Memory B cell (primary cell): ENCODE measurements around the gene IFT43.
A peak's percentile ranks its signal among the peaks of the same experiment; 100 is the strongest.

ENCODE experiments used
- ATAC-seq: fragments of 150-1000 bp; cut with Tn5 transposase; 2 replicates; pipeline ENCODE4 v1.10.0; 2021; ENCODE audit warnings: low read depth, mild to moderate bottlenecking, moderate library complexity
- DNase-seq, 2 donors: peaks; one replicate each; pipeline ENCODE4 v3.0.0; 2022; ENCODE audit warnings: low spot score in 2 of 2
- H3K27ac Mint-ChIP-seq: one replicate; pipeline ENCODE4 v1.8.0; 2022; ENCODE audit warnings: mild to moderate bottlenecking, moderate library complexity, mixed read lengths
- H3K27me3 Mint-ChIP-seq: one replicate; pipeline ENCODE4 v1.8.0; 2022; ENCODE audit warnings: mixed read lengths
- H3K36me3 Mint-ChIP-seq: one replicate; pipeline ENCODE4 v1.8.0; 2022; ENCODE audit warnings: mild to moderate bottlenecking, mixed read lengths
- H3K4me1 Mint-ChIP-seq: one replicate; pipeline ENCODE4 v1.8.0; 2022; ENCODE audit warnings: mixed read lengths
- H3K4me3 Mint-ChIP-seq: one replicate; pipeline ENCODE4 v1.8.0; 2022; ENCODE audit warnings: mild to moderate bottlenecking, moderate library complexity, mixed read lengths
- H3K9me3 Mint-ChIP-seq: one replicate; pipeline ENCODE4 v1.8.0; 2022; ENCODE audit warnings: mixed read lengths

The IFT43 gene

DNA sequence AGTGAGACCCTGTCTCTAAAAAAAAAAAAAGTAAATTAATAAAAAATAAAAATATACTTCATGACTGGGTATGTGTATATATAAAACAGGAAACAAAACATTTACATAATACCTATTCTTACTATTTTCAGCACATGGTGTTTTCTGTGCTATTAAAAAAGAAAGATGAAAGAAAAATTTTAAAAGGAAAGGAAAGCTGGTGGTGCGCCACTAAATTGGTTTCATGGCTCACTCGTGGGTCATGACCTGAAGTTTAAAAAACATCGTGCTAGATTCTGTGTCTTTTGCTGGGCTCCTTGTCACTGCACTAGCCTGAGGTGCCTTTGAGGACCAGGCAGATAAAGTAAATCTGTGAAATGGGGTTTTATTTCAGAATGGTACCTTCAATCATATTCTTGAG lies 69.8 kb downstream of the IFT43 start:
- no peak for ATAC-seq
- H3K9me3 Mint-ChIP-seq, result no peaks in the 10 kb centered on the region
- no peaks in the 10 kb centered on the region for H3K4me1 Mint-ChIP-seq
- no peaks in the 10 kb centered on the region for H3K27me3 Mint-ChIP-seq
- peaks cover 9% of the 10 kb centered on the region for H3K36me3 Mint-ChIP-seq
- no peak for DNase-seq
- H3K27ac Mint-ChIP-seq, result no peak overlapping the region
- no peak overlapping the region for H3K4me3 Mint-ChIP-seq

DNA sequence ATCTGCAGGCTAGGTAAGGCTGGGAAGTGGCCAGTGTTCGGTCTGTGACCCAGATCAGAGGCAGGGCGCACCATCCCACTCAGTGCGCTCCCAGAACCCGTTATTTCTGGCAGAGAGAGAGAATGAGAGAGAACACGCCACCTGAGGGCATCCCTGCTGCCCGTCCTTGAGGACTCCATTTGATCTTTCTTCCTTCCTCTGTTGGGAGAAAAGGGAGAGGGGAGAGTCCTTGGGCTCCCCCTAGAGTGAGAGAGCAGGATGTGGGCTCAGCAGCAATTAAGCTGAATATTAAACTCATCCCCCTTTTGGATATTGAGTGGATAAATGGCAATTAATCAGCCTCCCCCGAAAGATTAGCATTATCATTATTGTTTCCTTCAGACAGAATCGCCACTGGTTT lies 70.6 kb downstream of the IFT43 start:
- Mint-ChIP-seq H3K27me3 (no peaks in the 10 kb centered on the region), H3K4me1 (no peaks in the 10 kb centered on the region), H3K27ac (no peak overlapping the region), H3K36me3 (peaks cover 14% of the 10 kb centered on the region), H3K9me3 (peaks cover under 1% of the 10 kb centered on the region), H3K4me3 (no peak overlapping the region)
- DNase-seq (no peak), ATAC-seq (no peak)

DNA sequence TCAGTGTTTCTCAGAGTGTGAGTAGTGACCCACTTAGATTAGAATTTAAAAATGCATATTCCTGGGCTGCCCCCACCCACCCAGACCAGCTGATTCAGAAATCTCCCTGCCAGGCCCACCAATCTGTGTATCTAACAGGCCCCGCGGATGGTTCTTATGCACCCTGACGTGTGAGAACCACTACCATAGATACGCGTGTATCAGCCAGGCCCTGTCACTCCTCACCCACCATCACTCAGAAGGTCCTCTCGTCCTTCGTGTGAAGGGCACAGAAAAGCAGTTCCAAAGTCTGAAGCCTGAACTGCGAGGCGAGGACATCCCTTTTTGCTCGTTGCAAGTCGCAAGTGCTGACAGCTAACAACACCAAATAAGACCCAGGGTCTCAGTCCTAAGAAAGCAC lies 72.4 kb downstream of the IFT43 start:
- no peaks in the 10 kb centered on the region for H3K4me1 Mint-ChIP-seq
- no peak overlapping the region for H3K4me3 Mint-ChIP-seq
- peaks cover 1% of the 10 kb centered on the region for H3K9me3 Mint-ChIP-seq
- H3K36me3 Mint-ChIP-seq, result peaks cover 23% of the 10 kb centered on the region
- no peaks in the 10 kb centered on the region for H3K27me3 Mint-ChIP-seq
- no peak for DNase-seq
- ATAC-seq, result no peak
- H3K27ac Mint-ChIP-seq, result no peak overlapping the region

DNA sequence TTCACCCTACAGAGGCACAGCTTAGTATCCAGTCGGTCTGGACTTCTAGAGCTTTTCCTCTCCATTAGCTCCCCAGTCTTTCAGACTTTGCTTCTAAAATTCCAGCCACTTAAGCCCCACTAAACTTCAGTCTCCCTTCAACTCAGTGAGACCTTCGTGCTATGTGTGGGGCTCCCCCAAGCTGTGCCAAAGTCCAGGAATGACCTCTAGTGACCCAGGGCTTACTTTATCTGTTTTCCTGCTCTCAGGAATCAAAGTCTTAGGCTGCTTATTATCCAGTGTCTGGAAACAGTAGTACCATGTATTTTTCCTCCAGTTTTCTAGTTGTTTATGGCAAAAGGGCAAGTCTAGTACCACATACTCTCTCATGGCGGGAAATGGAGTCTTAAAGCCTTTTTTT lies 77.8 kb downstream of the IFT43 start:
- no peaks in the 10 kb centered on the region for H3K27me3 Mint-ChIP-seq
- no peaks in the 10 kb centered on the region for H3K4me1 Mint-ChIP-seq
- no peak overlapping the region for H3K4me3 Mint-ChIP-seq
- no peak for DNase-seq
- H3K27ac Mint-ChIP-seq, result no peak overlapping the region
- H3K36me3 Mint-ChIP-seq, result peaks cover 52% of the 10 kb centered on the region
- ATAC-seq, result no peak
- peaks cover 5% of the 10 kb centered on the region for H3K9me3 Mint-ChIP-seq

DNA sequence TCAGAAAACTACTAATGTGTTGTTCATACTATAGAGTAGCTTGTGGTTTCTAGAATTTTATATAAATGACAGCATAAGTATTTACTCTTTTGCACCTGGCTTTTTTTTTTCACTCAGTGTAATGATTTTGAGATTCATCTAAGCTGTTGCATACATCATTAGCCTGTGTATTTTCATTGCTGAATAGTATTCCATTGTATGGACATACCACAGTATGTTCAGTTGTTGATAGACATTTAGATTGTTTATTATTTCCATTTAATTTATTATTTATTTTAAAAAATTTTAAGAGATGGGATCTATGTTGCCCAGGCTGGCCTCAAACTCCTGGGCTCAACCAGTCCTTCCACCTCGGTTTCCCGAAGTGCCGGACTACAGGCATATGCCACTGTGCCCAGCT lies 80.0 kb downstream of the IFT43 start:
- DNase-seq, result no peak
- H3K27ac Mint-ChIP-seq, result no peak overlapping the region
- no peak for ATAC-seq
- H3K4me1 Mint-ChIP-seq, result no peaks in the 10 kb centered on the region
- H3K27me3 Mint-ChIP-seq, result no peaks in the 10 kb centered on the region
- no peak overlapping the region for H3K4me3 Mint-ChIP-seq
- H3K36me3 Mint-ChIP-seq, result peaks cover 47% of the 10 kb centered on the region
- H3K9me3 Mint-ChIP-seq, result peaks cover 5% of the 10 kb centered on the region

DNA sequence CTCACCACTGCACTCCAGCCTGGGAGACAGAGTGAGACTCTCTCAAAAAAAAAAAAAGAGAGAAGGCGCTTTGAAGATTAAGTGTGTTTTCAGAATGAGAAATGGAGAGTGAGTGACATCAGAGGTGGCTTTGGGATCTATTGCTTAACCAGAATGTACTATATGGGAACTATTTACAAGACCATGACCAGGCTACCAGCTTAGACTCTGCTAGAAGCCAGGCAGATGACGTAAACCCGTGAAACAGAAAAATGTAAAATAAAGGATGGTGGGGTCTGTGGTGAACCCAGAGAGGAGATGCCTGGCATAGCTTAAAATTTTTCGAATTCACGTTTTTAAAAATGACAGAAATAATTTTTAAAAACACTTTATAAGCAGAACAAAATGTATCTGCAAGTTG lies 82.0 kb downstream of the IFT43 start:
- H3K4me3 Mint-ChIP-seq, result no peak overlapping the region
- H3K27me3 Mint-ChIP-seq, result no peaks in the 10 kb centered on the region
- no peak for ATAC-seq
- peaks cover 37% of the 10 kb centered on the region for H3K36me3 Mint-ChIP-seq
- H3K4me1 Mint-ChIP-seq, result no peaks in the 10 kb centered on the region
- no peak for DNase-seq
- peaks cover 4% of the 10 kb centered on the region for H3K9me3 Mint-ChIP-seq
- no peak overlapping the region for H3K27ac Mint-ChIP-seq

DNA sequence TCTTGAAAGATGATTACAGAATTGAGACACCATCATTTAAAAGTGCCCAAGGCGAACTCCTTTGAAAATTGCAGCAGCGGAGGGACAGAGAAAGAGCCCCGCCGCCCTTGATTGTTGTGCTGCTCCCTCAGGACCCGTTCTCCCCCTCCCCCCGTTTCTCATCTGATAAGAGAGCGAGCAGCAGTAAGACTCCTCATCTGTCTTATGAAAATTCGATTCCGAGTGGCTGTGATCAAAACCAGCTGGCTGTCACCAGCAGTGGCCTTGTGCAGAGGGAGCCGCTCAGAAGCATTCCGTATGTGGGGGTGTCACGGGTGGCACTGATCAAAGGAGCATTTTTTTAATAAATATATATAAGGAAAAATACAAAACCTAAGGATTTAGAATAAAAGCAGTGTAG lies 88.2 kb downstream of the IFT43 start:
- H3K36me3 Mint-ChIP-seq, result peaks cover 9% of the 10 kb centered on the region
- ATAC-seq, result no peak
- DNase-seq, result no peak
- H3K9me3 Mint-ChIP-seq, result no peaks in the 10 kb centered on the region
- H3K4me3 Mint-ChIP-seq, result no peak overlapping the region
- H3K27ac Mint-ChIP-seq, result no peak overlapping the region
- H3K4me1 Mint-ChIP-seq, result no peaks in the 10 kb centered on the region
- no peaks in the 10 kb centered on the region for H3K27me3 Mint-ChIP-seq

DNA sequence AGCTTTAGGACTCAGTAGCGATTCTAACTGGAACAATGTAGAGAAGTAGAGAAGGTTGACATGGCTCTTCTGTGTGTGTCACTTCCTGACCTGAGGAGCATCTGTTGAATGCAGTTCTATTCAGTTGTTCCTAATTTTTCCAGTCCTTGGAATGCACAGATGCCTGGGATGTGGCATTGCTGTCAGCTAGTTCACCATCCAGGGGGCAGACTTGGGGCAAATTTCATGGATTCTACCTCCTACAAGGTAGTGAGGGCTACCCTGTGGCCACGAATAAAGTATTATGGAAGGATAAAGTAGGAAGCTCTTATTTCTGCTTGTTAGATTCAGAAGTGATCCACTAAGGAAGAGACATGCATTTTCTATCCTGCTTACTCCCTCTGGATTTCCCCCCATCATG lies 91.8 kb downstream of the IFT43 start:
- H3K36me3 Mint-ChIP-seq, result peaks cover 1% of the 10 kb centered on the region

DNA sequence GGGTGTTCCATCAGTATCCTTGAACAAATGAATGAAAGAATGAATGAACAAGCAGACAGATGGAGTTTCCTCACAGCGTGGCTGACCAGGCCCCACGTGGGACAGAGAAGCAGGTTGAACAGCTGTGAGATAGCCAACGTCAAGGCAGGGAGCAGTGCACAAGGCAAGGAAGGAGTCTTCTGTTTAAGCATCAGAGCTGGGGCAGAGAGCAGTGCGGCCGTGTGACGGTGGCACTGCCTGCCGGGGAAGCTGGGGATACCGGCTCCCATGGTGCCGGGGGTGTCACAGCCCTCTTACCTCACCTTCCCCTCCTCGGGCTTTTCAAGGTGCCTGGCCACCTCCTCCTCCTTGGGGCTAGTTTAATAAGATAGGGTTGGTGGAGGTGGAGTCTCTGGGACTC lies 92.9 kb downstream of the IFT43 start:
- Mint-ChIP-seq H3K4me1 (peaks cover 7% of the 10 kb centered on the region), H3K9me3 (no peaks in the 10 kb centered on the region), H3K27me3 (no peaks in the 10 kb centered on the region), H3K27ac (no peak overlapping the region), H3K36me3 (peaks cover 6% of the 10 kb centered on the region), H3K4me3 (no peak overlapping the region)
- DNase-seq (no peak), ATAC-seq (no peak)

More for the DNA sequence above, 91.8 kb downstream of the IFT43 start:
- Mint-ChIP-seq H3K27me3 (no peaks in the 10 kb centered on the region), H3K4me1 (peaks cover 7% of the 10 kb centered on the region), H3K27ac (no peak overlapping the region), H3K9me3 (no peaks in the 10 kb centered on the region), H3K4me3 (no peak overlapping the region)
- DNase-seq (no peak), ATAC-seq (no peak)

DNA sequence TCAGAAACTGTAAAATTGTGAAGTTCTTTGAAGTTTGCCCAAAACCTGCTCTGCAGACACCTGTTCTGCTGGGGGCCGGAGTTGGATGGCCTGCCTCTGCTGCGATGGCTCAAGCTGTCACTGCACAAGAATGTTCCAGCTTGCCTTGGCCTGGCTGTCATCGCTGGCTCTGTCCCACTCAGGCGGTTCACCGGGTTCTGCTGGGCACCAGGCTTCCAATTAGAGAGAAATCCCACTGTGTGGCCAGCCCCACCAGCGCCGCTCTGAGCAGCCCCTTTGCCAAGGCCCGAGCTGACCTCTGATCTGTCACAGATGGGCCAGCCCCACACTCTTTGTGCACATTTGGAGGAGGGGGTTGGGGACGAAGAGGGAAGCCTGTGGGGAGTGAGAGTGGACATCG lies 94.5 kb downstream of the IFT43 start:
- no peak overlapping the region for H3K4me3 Mint-ChIP-seq
- H3K36me3 Mint-ChIP-seq, result peaks cover 6% of the 10 kb centered on the region
- DNase-seq, result no peak
- no peak overlapping the region for H3K27ac Mint-ChIP-seq
- H3K27me3 Mint-ChIP-seq, result no peaks in the 10 kb centered on the region
- no peaks in the 10 kb centered on the region for H3K9me3 Mint-ChIP-seq
- H3K4me1 Mint-ChIP-seq, result peaks cover 7% of the 10 kb centered on the region
- ATAC-seq, result no peak

DNA sequence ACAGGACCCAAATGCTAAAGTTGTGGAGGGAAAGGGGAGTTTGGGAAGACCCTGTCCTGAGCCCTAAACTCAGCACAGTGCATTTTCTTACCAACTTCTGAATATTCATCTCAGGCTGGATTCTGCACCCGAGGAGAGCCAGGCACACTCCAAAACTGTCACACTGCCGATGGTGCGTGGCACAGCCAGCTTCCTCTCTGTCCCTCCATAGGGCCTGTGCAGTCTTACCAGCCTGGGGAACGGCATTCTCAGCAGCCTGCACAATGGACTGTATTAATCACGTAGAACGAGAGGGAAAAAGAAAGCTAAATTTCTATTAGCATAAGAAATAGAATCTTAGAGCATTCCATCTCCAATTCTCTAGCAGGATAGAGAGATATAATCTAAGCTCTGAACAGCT lies 94.9 kb downstream of the IFT43 start:
- DNase-seq, result no peak
- no peak overlapping the region for H3K27ac Mint-ChIP-seq

DNA sequence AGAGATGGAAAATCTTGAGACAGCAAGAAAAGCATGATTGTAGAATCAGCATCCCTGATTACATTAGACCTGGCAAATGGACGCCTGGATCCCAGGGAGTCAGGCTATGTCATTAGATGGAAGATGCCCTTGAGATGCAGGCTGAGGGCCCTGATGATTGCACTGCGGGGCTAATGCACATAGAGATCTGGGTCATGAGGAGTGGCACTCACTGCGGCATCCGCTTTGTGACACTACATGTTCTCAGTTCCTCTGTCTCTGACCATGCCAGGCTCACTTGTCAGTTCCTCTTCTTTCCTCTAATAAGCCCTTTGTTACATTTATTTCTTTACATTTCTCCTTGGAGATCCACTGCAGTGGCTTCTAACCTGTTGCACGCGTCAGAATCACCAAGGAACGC lies 96.1 kb downstream of the IFT43 start:
- H3K27ac Mint-ChIP-seq, result no peak overlapping the region
- H3K9me3 Mint-ChIP-seq, result no peaks in the 10 kb centered on the region

More for the DNA sequence above, 94.9 kb downstream of the IFT43 start:
- H3K4me3 Mint-ChIP-seq, result no peak overlapping the region
- H3K4me1 Mint-ChIP-seq, result peaks cover 7% of the 10 kb centered on the region
- no peak for ATAC-seq
- no peaks in the 10 kb centered on the region for H3K9me3 Mint-ChIP-seq
- no peaks in the 10 kb centered on the region for H3K27me3 Mint-ChIP-seq
- peaks cover 6% of the 10 kb centered on the region for H3K36me3 Mint-ChIP-seq

DNA sequence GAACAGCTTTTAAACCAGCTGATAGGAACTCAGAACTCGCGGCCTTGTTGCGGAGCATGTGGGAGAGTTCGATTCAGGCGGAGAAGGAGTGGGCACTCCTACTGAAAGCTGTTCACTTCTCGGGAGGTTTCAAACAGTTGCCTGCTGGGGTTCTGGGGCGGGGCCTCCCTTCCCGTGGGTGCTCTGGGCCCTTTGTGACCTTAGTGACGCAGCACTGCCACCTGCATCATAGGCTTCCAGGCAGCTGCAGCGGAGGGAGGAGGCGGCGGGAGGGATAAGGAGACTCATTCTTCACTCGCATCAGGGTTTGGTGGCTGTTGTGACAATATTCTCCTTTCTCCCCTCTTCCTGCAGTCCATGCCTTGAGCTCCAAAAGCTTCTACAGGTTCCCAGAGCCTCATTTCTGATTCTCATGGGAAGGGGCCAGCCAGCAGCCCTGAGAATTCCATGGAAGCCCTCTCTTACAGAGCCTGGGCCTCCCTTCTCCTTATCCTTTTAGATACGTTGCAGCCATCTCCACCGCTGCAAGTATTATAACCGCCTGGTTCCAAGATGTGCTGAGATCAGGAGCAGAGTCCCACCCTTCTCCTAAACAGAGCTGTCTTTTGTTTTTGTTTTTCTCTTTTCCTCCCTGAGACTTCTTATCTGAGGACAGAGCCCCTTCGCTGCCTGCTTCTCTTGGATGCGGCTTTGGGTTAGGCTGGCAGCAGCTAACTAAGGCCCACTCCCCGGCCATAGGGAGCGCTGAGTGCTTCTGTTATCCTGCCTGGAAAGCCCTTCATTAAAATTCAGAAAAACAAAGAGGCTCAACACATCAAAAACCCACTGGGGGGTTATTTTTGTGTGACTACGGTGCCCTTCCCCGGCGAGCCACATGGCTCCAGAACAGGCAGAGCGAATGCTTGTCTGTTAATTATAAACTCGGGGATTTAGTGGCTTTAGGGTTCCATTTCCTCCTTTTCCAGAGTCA lies 98.5 kb downstream of the IFT43 start:
- H3K9me3 Mint-ChIP-seq, result no peaks in the 10 kb centered on the region
- H3K27ac Mint-ChIP-seq, result no peak overlapping the region
- peaks cover 5% of the 10 kb centered on the region for H3K36me3 Mint-ChIP-seq
- ATAC-seq, result no peak
- DNase-seq, result no peak
- H3K4me1 Mint-ChIP-seq, result peaks cover 7% of the 10 kb centered on the region
- H3K27me3 Mint-ChIP-seq, result no peaks in the 10 kb centered on the region
- H3K4me3 Mint-ChIP-seq, result no peak overlapping the region

More for the DNA sequence above, 96.1 kb downstream of the IFT43 start:
- no peaks in the 10 kb centered on the region for H3K27me3 Mint-ChIP-seq
- peaks cover 6% of the 10 kb centered on the region for H3K36me3 Mint-ChIP-seq
- DNase-seq (no peak), ATAC-seq (peak; percentile 67)
- peaks cover 7% of the 10 kb centered on the region for H3K4me1 Mint-ChIP-seq
- no peak overlapping the region for H3K4me3 Mint-ChIP-seq

DNA sequence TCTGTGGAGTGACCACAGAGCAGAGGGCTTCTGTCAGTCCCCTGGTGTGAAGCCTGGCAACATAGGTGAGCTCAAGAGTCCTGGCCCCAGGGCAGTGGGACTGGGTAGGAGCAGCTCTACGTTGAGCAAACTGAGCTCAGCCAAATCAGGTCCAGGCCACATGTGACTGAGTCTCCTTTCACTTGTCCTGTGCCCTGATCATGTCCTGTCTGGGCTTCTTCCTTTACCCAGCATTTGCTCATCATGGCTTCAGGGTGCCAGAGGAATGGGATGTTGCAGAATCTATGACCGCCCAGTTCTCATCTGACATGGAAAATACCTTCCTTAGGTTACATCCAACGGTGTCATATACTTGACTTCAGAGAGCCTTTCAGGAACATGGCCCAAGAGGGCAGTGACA lies 99.8 kb downstream of the IFT43 start:
- peaks cover 7% of the 10 kb centered on the region for H3K4me1 Mint-ChIP-seq
- no peaks in the 10 kb centered on the region for H3K9me3 Mint-ChIP-seq
- H3K4me3 Mint-ChIP-seq, result no peak overlapping the region
- no peak overlapping the region for H3K27ac Mint-ChIP-seq
- ATAC-seq, result no peak
- DNase-seq, result no peak
- H3K36me3 Mint-ChIP-seq, result peaks cover 5% of the 10 kb centered on the region
- no peaks in the 10 kb centered on the region for H3K27me3 Mint-ChIP-seq

DNA sequence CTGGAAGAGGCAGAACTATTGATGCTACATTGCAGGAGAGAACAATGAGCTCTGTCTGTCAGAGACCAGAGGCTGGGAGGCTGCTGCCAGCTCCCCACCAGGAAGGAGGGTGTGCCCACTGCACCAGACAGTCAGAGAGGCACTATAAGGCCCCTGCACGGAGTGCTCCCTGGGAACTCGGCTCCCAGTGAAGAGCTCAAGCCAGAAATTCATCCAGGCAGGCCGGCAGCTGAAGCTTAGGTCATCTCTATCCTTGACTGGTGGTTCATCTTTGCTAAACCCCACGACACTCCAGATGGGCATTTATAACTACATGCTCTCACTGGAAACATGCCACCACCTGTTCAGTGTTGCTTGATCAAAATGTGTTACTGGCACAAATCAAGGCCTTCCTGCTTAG lies 101.1 kb downstream of the IFT43 start:
- ATAC-seq, result no peak
- no peak overlapping the region for H3K4me3 Mint-ChIP-seq
- no peak overlapping the region for H3K27ac Mint-ChIP-seq
- H3K4me1 Mint-ChIP-seq, result peaks cover 4% of the 10 kb centered on the region
- no peaks in the 10 kb centered on the region for H3K9me3 Mint-ChIP-seq
- H3K27me3 Mint-ChIP-seq, result peaks cover 2% of the 10 kb centered on the region
- DNase-seq, result no peak
- peaks cover 5% of the 10 kb centered on the region for H3K36me3 Mint-ChIP-seq
